GM23248 (cell line): ENCODE results near the gene COQ4.

Source experiments
- EZH2 ChIP-seq: fragments of 200-600 bp; sonication (generic); IDR thresholded peaks from 2 replicates; pipeline ENCODE4 v1.6.1; 2018; ENCODE audit warnings: antibody characterized with exemption, mild to moderate bottlenecking; ENCODE audit not compliant: insufficient read depth, poor library complexity, severe bottlenecking
- EZH2phosphoT487 ChIP-seq: fragments of 200-600 bp; sonication (generic); IDR thresholded peaks from 2 replicates; pipeline ENCODE4 v1.6.1; 2018; ENCODE audit warnings: antibody characterized with exemption, moderate library complexity, mild to moderate bottlenecking, low read depth; ENCODE audit not compliant: insufficient read depth

DNA sequence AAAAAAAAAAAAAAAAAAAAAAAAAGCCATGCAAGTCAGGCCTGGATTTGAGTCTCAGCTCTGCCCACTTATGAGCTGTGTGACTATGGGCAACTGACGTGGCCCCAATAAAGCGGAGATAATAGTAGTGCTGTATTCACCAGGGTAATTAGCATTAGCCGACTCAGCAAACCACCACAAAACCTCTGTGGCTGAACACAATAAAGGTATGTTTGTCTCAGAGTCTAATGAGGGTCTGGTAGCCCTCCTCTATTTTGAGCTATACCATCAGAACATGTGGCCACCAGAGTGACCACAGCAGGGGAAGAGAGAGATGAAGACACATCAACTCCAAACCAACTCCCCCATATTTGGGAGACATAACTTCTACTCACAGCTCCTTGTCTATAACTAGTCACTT, 30.6 kb upstream of the COQ4 start:
- TF ChIP-seq EZH2 (no peak), EZH2phosphoT487 (no peak)
